Measurements from ENCODE around the gene NFIC.

DNA sequence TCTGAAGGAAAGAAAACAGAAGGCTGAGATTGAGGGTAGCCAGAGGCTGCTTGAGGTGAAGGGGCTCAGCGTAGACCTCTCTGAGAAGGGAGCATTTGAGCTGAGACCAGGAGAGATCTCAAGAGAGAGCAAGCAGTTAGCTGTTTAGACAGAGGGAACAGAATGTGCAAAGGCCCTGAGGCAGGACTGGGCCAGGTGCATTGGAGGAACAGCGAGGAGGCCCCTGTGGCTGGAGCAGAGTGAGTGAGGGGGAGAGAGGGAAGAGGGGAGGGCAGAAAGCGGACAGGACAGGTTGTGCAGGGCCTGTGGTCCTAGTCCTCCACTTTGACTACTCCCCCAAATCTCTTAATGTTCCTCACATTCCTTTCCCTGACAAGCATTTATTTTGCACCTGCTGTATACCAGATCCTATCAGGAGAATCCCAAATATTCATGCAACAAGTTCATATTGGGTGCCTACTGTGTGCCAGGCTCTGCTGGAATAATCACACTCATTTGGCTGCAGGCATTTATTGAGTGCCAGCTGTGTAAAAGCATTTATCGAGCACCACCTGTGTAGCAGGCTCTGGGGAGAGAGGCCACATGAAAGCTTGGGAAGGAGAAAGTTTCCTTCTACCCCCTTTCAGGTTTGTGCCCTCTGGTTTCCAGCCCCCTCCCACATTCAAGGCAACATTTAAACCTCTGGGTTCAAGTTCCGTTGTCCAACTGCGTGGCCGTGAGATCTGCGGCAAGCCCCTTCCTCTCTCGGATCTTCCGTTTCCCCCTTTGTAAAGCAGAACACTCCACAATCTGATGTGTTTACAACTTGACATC is 36.5 kb downstream of the NFIC start:
- no peak for TF ChIP-seq POLR2A (IDR thresholded peaks at IDR 0.05)
- TF ChIP-seq, protein P1, sequence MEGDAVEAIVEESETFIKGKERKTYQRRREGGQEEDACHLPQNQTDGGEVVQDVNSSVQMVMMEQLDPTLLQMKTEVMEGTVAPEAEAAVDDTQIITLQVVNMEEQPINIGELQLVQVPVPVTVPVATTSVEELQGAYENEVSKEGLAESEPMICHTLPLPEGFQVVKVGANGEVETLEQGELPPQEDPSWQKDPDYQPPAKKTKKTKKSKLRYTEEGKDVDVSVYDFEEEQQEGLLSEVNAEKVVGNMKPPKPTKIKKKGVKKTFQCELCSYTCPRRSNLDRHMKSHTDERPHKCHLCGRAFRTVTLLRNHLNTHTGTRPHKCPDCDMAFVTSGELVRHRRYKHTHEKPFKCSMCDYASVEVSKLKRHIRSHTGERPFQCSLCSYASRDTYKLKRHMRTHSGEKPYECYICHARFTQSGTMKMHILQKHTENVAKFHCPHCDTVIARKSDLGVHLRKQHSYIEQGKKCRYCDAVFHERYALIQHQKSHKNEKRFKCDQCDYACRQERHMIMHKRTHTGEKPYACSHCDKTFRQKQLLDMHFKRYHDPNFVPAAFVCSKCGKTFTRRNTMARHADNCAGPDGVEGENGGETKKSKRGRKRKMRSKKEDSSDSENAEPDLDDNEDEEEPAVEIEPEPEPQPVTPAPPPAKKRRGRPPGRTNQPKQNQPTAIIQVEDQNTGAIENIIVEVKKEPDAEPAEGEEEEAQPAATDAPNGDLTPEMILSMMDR (IDR thresholded peaks at IDR 0.05), result no peak
